Activated CD8-positive, alpha-beta memory T cell treated with anti-CD3 and anti-CD28 coated beads, Interleukin-2, amount 50 U/mL, for 24 hours (primary cell): ENCODE measurements around the gene CALM3.
A peak's percentile ranks its signal among the peaks of the same experiment; 100 is the strongest.
"Not testable (repeated sequence)": the region's sequence is repeated elsewhere in the genome, so short reads cannot be mapped to it uniquely, and the experiment has no call there.

Experiments
- DNase-seq: peaks from one replicate; pipeline ENCODE4 v3.0.0-alpha.2; 2020; ENCODE audit errors: extremely low read depth

Gene CALM3

GRCh38 chr19:46615966-46616365, 14.8 kb downstream of the CALM3 start:
- no peak for DNase-seq

- DNase-seq, result no peak
These were observed 15.6 kb downstream of the CALM3 start for GRCh38 chr19:46616631-46617322.

- DNase-seq, result no peak
These were observed 16.5 kb downstream of the CALM3 start for GRCh38 chr19:46617601-46618000.

GRCh38 chr19:46618670-46619231, 17.6 kb downstream of the CALM3 start:
- DNase-seq, result no peak

- no peak for DNase-seq
These were observed 19.1 kb downstream of the CALM3 start for GRCh38 chr19:46620267-46620666.

GRCh38 chr19:46620716-46621115, 19.6 kb downstream of the CALM3 start:
- no peak for DNase-seq

- DNase-seq, result no peak
These were observed 20.3 kb downstream of the CALM3 start for GRCh38 chr19:46621191-46622117.

- no peak for DNase-seq
These were observed 21.0 kb downstream of the CALM3 start for GRCh38 chr19:46622118-46622446.

- DNase-seq, result no peak
These were observed 22.9 kb downstream of the CALM3 start for GRCh38 chr19:46623915-46624502.

- DNase-seq, result no peak
These were observed 24.0 kb downstream of the CALM3 start, which contains the start of gene PTGIR for GRCh38 chr19:46624958-46625661. Gene PTGIR (minus strand): TSS chr19:46625089. CDS start chr19:46624225, 864 bp downstream.

- no peak for DNase-seq
These were observed 24.6 kb downstream of the CALM3 start for GRCh38 chr19:46625731-46626130.

- DNase-seq, result no peak
These were observed 25.3 kb downstream of the CALM3 start for GRCh38 chr19:46626446-46626845.

GRCh38 chr19:46628970-46629369, 27.8 kb downstream of the CALM3 start:
- DNase-seq, result not testable (repeated sequence)

GRCh38 chr19:46629546-46630025, 28.5 kb downstream of the CALM3 start:
- no peak for DNase-seq

GRCh38 chr19:46630586-46631205, 29.6 kb downstream of the CALM3 start:
- DNase-seq, result no peak

- no peak for DNase-seq
These were observed 30.4 kb downstream of the CALM3 start for GRCh38 chr19:46631481-46631880.

- no peak for DNase-seq
These were observed 32.0 kb downstream of the CALM3 start for GRCh38 chr19:46633130-46633529.

- peak; percentile 84 for DNase-seq
These were observed 33.0 kb downstream of the CALM3 start for GRCh38 chr19:46634045-46634655.

- no peak for DNase-seq
These were observed 33.6 kb downstream of the CALM3 start for GRCh38 chr19:46634656-46635218.
